Measurements from ENCODE around the gene CFAP58. TPM values are rescaled to one million over a fixed set of nuclear protein-coding genes. Genes with fewer than 3 reads are reported as not detected.

The CFAP58 gene
- total RNA-seq, 6 experiments from 2014 or later, result 0.10 to 2.9 (median 0.15) TPM; not detected in 2

- ATAC-seq, result no peak
- Histone ChIP-seq H3K27me3 (no peaks in the 10 kb centered on the region), H3K36me3 (no peaks in the 10 kb centered on the region), H3K9me3 (no peaks in the 10 kb centered on the region), H3K27ac (no peak overlapping the region), H3K4me3 (no peak overlapping the region), H3K4me1 (no peaks in the 10 kb centered on the region)
- no peak for DNase-seq
- intact Hi-C loops (cut with DNase I), result no loop called here
- TF ChIP-seq, protein P1, sequence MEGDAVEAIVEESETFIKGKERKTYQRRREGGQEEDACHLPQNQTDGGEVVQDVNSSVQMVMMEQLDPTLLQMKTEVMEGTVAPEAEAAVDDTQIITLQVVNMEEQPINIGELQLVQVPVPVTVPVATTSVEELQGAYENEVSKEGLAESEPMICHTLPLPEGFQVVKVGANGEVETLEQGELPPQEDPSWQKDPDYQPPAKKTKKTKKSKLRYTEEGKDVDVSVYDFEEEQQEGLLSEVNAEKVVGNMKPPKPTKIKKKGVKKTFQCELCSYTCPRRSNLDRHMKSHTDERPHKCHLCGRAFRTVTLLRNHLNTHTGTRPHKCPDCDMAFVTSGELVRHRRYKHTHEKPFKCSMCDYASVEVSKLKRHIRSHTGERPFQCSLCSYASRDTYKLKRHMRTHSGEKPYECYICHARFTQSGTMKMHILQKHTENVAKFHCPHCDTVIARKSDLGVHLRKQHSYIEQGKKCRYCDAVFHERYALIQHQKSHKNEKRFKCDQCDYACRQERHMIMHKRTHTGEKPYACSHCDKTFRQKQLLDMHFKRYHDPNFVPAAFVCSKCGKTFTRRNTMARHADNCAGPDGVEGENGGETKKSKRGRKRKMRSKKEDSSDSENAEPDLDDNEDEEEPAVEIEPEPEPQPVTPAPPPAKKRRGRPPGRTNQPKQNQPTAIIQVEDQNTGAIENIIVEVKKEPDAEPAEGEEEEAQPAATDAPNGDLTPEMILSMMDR (IDR thresholded peaks at IDR 0.05), result no peak
- TF ChIP-seq POLR2A (IDR thresholded peaks at IDR 0.05), result no peak
- 21% methylated on average over 2 of the region's 2 CpGs for WGBS (ENCODE audit: insufficient coverage, low coverage, low lambda C conversion rate, missing lambda C conversion rate)
Observed at GRCh38 chr10:104472957-104473745, 119.5 kb downstream of the CFAP58 start.

GRCh38 chr10:104478380-104478779 lies 124.7 kb downstream of the CFAP58 start:
- Histone ChIP-seq H3K36me3 (no peaks in the 10 kb centered on the region), H3K4me3 (no peak overlapping the region), H3K27me3 (no peaks in the 10 kb centered on the region), H3K27ac (no peak overlapping the region), H3K9me3 (no peaks in the 10 kb centered on the region), H3K4me1 (no peaks in the 10 kb centered on the region)
- intact Hi-C loops (cut with DNase I), result no loop called here
- no peak for DNase-seq
- ATAC-seq, result no peak
- 100% methylated on average over 1 of the region's 3 CpGs for WGBS (ENCODE audit: insufficient coverage, low coverage, low lambda C conversion rate, missing lambda C conversion rate)
- no peak for TF ChIP-seq POLR2A (IDR thresholded peaks at IDR 0.05)
- TF ChIP-seq, protein P1 (IDR thresholded peaks at IDR 0.05), result no peak

DNA sequence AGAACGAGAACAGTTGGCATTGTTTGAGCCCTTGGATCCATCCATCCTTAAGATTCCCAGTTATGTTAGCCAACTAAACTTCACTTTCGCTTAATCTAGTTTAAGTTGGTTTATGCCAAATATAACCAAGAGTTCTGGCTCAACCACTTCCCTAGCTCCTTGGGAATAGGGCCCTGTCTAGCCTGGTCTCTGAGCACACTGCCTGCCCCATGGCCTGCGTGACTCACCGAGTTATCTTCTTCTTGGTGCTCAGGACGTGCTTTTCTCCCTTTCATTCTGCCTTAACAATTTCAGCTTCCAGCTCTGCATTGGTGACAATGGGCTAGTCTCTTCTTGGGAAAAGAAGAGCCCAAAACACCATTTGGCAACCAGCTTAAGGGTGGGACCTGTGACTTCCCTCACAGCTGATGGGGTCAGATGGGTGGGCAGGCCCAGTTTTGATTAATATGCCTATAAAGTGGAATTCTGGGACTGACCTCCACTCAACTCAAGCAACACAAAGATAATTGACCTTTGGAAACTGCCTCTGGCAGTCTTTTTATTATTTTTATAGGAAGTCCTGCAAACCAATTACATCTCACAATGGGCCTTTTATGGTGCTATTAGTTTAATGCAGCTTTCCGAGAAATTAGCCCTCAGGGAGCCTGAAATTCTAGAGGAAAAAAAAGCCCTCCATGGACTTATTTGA lies 126.4 kb downstream of the CFAP58 start:
- Histone ChIP-seq H3K4me1 (no peaks in the 10 kb centered on the region), H3K4me3 (no peak overlapping the region), H3K27ac (no peak overlapping the region), H3K27me3 (no peaks in the 10 kb centered on the region), H3K9me3 (no peaks in the 10 kb centered on the region), H3K36me3 (no peaks in the 10 kb centered on the region)
- WGBS (ENCODE audit: insufficient coverage, low coverage, low lambda C conversion rate, missing lambda C conversion rate), result 67% methylated on average over 6 of the region's 6 CpGs
- no peak for TF ChIP-seq POLR2A (IDR thresholded peaks at IDR 0.05)
- TF ChIP-seq, protein P1 (IDR thresholded peaks at IDR 0.05), result no peak
- no peak for DNase-seq
- intact Hi-C loops (cut with DNase I), result no loop called here
- ATAC-seq, result no peak

GRCh38 chr10:104480797-104481196 lies 127.2 kb downstream of the CFAP58 start:
- WGBS (ENCODE audit: insufficient coverage, low coverage, low lambda C conversion rate, missing lambda C conversion rate), result 38% methylated on average over 2 of the region's 3 CpGs
- Histone ChIP-seq H3K27me3 (no peaks in the 10 kb centered on the region), H3K4me3 (no peak overlapping the region), H3K9me3 (no peaks in the 10 kb centered on the region), H3K36me3 (no peaks in the 10 kb centered on the region), H3K4me1 (no peaks in the 10 kb centered on the region), H3K27ac (no peak overlapping the region)
- no peak for ATAC-seq
- intact Hi-C loops (cut with DNase I), result no loop called here
- no peak for DNase-seq
- no peak for TF ChIP-seq POLR2A (IDR thresholded peaks at IDR 0.05)
- TF ChIP-seq, protein P1 (IDR thresholded peaks at IDR 0.05), result no peak
